Skin of body (tissue), 2 donors: Measurements from ENCODE around the gene ANTXR1. TPM values are rescaled to one million over a fixed set of nuclear protein-coding genes. Genes with fewer than 3 reads are reported as not detected.

Experiments
- DNase-seq: peaks from one replicate; lab custom pipeline; 2025; lab: John Stamatoyannopoulos, UW
- total RNA-seq: library from RNA; depleted of rRNA; stranded (reverse); fragments of >200 nt; gene quantifications from one replicate; pipeline ENCODE4 v1.2.3, GENCODE V29; 2014

Gene ANTXR1
- total RNA-seq, 1 donor from 2014 or later, result 110 TPM

GRCh38 chr2:69204654-69205053 lies 191.7 kb downstream of the ANTXR1 start:
- no peak for DNase-seq

GRCh38 chr2:69205076-69205475 lies 192.1 kb downstream of the ANTXR1 start:
- DNase-seq, result no peak

GRCh38 chr2:69205491-69205890 lies 192.5 kb downstream of the ANTXR1 start:
- no peak for DNase-seq

- no peak for DNase-seq
Measured at GRCh38 chr2:69208023-69208595, 195.1 kb downstream of the ANTXR1 start.

GRCh38 chr2:69209482-69209881 lies 196.5 kb downstream of the ANTXR1 start:
- no peak for DNase-seq

- no peak for DNase-seq
Measured at GRCh38 chr2:69210385-69210784, 197.4 kb downstream of the ANTXR1 start.

- DNase-seq, result no peak
Measured at GRCh38 chr2:69211048-69211447, 198.1 kb downstream of the ANTXR1 start.

GRCh38 chr2:69211686-69212085 lies 198.7 kb downstream of the ANTXR1 start:
- DNase-seq, result no peak

- DNase-seq, result no peak
Measured at GRCh38 chr2:69212238-69213028, 199.5 kb downstream of the ANTXR1 start.

GRCh38 chr2:69213201-69213600 lies 200.2 kb downstream of the ANTXR1 start:
- DNase-seq, result peak; percentile 51

GRCh38 chr2:69213782-69214181 lies 200.8 kb downstream of the ANTXR1 start:
- DNase-seq, result no peak

- peak; percentile 67 for DNase-seq
Measured at GRCh38 chr2:69214898-69215297, 201.9 kb downstream of the ANTXR1 start.

- peak; percentile 75 for DNase-seq
Measured at GRCh38 chr2:69216535-69217332, 203.8 kb downstream of the ANTXR1 start.

- DNase-seq, result no peak
Measured at GRCh38 chr2:69217333-69218080, 204.5 kb downstream of the ANTXR1 start.

GRCh38 chr2:69221512-69221911 lies 208.5 kb downstream of the ANTXR1 start:
- no peak for DNase-seq

- no peak for DNase-seq
Measured at GRCh38 chr2:69221960-69222751, 209.2 kb downstream of the ANTXR1 start.

GRCh38 chr2:69222953-69223658 lies 210.1 kb downstream of the ANTXR1 start:
- DNase-seq, result peak; percentile 19

- no peak for DNase-seq
Measured at GRCh38 chr2:69223759-69224511, 211.0 kb downstream of the ANTXR1 start.

GRCh38 chr2:69224512-69224837 lies 211.5 kb downstream of the ANTXR1 start:
- no peak for DNase-seq
